ENCODE results near the gene ACP5. TPM values are rescaled to one million over a fixed set of nuclear protein-coding genes. Genes with fewer than 3 reads are reported as not detected.
"Not testable (repeated sequence)": the region's sequence is repeated elsewhere in the genome, so short reads cannot be mapped to it uniquely, and the experiment has no call there.

Gene ACP5
- total RNA-seq, 1 donor from 2014 or later: 3.1 TPM

GRCh38 chr19:11576227-11576626 lies 1.2 kb downstream of the ACP5 start:
- Histone ChIP-seq H3K4me3 (no peak overlapping the region), H3K36me3 (no peaks in the 10 kb centered on the region), H3K27me3 (ENCODE audit: low read depth) (peaks cover 22% of the 10 kb centered on the region), H3K9me3 (replicated peaks) (no peaks in the 10 kb centered on the region), H3K4me1 (peaks cover 11% of the 10 kb centered on the region), H3K27ac (replicated peaks) (no peak overlapping the region)
- intact Hi-C loops (cut with micrococcal nuclease): no loop called here
- no peak for DNase-seq
- TF ChIP-seq CTCF (IDR thresholded peaks at IDR 0.05; ENCODE audit: borderline replicate concordance): no peak

GRCh38 chr19:11574689-11575088 lies 2.8 kb downstream of the ACP5 start:
- intact Hi-C loops (cut with micrococcal nuclease): no loop called here
- no peaks in the 10 kb centered on the region for H3K36me3 ChIP-seq
- TF ChIP-seq CTCF (IDR thresholded peaks at IDR 0.05; ENCODE audit: borderline replicate concordance): no peak

GRCh38 chr19:11573763-11574162 lies 3.7 kb downstream of the ACP5 start:
- intact Hi-C loops (cut with micrococcal nuclease); DNase-seq; H3K9me3 ChIP-seq (replicated peaks); H3K36me3 ChIP-seq; H3K4me3 ChIP-seq; H3K4me1 ChIP-seq; H3K27ac ChIP-seq (replicated peaks); H3K27me3 ChIP-seq (ENCODE audit: low read depth): not testable (repeated sequence)

More at GRCh38 chr19:11574689-11575088, 2.8 kb downstream of the ACP5 start:
- H3K27me3 ChIP-seq (ENCODE audit: low read depth): peaks cover 15% of the 10 kb centered on the region
- H3K4me3 ChIP-seq: no peak overlapping the region
- peaks cover 11% of the 10 kb centered on the region for H3K4me1 ChIP-seq
- no peaks in the 10 kb centered on the region for H3K9me3 ChIP-seq (replicated peaks)
- no peak overlapping the region for H3K27ac ChIP-seq (replicated peaks)
- no peak for DNase-seq

GRCh38 chr19:11573354-11573753 lies 4.1 kb downstream of the ACP5 start:
- H3K36me3 ChIP-seq; DNase-seq; intact Hi-C loops (cut with micrococcal nuclease); H3K27ac ChIP-seq (replicated peaks); H3K9me3 ChIP-seq (replicated peaks); H3K27me3 ChIP-seq (ENCODE audit: low read depth); H3K4me3 ChIP-seq; H3K4me1 ChIP-seq: not testable (repeated sequence)

- Histone ChIP-seq H3K27ac (replicated peaks) (no peak overlapping the region), H3K4me3 (no peak overlapping the region), H3K36me3 (no peaks in the 10 kb centered on the region), H3K27me3 (ENCODE audit: low read depth) (no peaks in the 10 kb centered on the region), H3K9me3 (replicated peaks) (no peaks in the 10 kb centered on the region), H3K4me1 (no peaks in the 10 kb centered on the region)
- intact Hi-C loops (cut with micrococcal nuclease): no loop called here
- no peak for TF ChIP-seq CTCF (IDR thresholded peaks at IDR 0.05; ENCODE audit: borderline replicate concordance)
- DNase-seq: no peak
Observed at GRCh38 chr19:11570039-11570462, 7.4 kb downstream of the ACP5 start.

GRCh38 chr19:11566164-11566563 lies 11.3 kb downstream of the ACP5 start:
- Histone ChIP-seq H3K36me3 (no peaks in the 10 kb centered on the region), H3K4me1 (no peaks in the 10 kb centered on the region), H3K27me3 (ENCODE audit: low read depth) (no peaks in the 10 kb centered on the region), H3K9me3 (replicated peaks) (no peaks in the 10 kb centered on the region), H3K27ac (replicated peaks) (no peak overlapping the region), H3K4me3 (no peak overlapping the region)
- intact Hi-C loops (cut with micrococcal nuclease): no loop called here
- no peak for TF ChIP-seq CTCF (IDR thresholded peaks at IDR 0.05; ENCODE audit: borderline replicate concordance)
- DNase-seq: no peak

- H3K4me3 ChIP-seq; H3K36me3 ChIP-seq; intact Hi-C loops (cut with micrococcal nuclease); DNase-seq; H3K4me1 ChIP-seq; H3K9me3 ChIP-seq (replicated peaks); H3K27ac ChIP-seq (replicated peaks); H3K27me3 ChIP-seq (ENCODE audit: low read depth): not testable (repeated sequence)
Observed at GRCh38 chr19:11565649-11565980, 11.8 kb downstream of the ACP5 start.

GRCh38 chr19:11564082-11564807 lies 13.2 kb downstream of the ACP5 start:
- intact Hi-C loops (cut with micrococcal nuclease); H3K27me3 ChIP-seq (ENCODE audit: low read depth); DNase-seq; H3K9me3 ChIP-seq (replicated peaks); H3K36me3 ChIP-seq; H3K4me3 ChIP-seq; H3K27ac ChIP-seq (replicated peaks): not testable (repeated sequence)
- H3K4me1 ChIP-seq: peaks cover 16% of the 10 kb centered on the region
